GM10266 (cell line): ENCODE results near the gene ARPC1A.

Experiments
- DNase-seq: peaks from one replicate; pipeline ENCODE4 v3.0.0; 2012; ENCODE audit errors: extremely low spot score
- TF ChIP-seq, protein P1 (sequence below): IDR thresholded peaks from 2 replicates; pipeline ENCODE4 v1.5.1; 2012; ENCODE audit warnings: mild to moderate bottlenecking, low read depth; ENCODE audit not compliant: control insufficient read depth, insufficient read depth; ENCODE audit errors: missing control alignments

The ARPC1A gene

DNA sequence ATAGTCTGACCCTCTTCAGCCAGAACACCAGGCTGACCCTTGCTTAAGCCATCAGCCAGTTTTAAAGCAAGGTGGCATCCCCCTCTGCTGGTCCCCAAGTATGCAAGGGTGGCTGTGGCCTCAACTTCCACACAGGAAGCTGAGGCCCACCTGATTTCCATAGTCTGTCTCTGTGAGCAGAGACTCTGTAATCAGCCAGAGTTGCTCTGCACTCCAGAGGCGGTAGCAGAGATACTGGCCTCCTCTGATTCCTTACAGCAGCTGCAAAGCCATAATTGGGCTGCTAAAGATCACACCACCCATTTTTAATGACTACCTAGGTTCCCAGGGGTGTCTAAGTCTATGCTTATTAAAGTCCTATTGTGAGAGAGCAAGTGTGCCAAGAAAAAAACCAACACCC is 80.9 kb downstream of the ARPC1A start:
- no peak for DNase-seq
- TF ChIP-seq, protein P1, sequence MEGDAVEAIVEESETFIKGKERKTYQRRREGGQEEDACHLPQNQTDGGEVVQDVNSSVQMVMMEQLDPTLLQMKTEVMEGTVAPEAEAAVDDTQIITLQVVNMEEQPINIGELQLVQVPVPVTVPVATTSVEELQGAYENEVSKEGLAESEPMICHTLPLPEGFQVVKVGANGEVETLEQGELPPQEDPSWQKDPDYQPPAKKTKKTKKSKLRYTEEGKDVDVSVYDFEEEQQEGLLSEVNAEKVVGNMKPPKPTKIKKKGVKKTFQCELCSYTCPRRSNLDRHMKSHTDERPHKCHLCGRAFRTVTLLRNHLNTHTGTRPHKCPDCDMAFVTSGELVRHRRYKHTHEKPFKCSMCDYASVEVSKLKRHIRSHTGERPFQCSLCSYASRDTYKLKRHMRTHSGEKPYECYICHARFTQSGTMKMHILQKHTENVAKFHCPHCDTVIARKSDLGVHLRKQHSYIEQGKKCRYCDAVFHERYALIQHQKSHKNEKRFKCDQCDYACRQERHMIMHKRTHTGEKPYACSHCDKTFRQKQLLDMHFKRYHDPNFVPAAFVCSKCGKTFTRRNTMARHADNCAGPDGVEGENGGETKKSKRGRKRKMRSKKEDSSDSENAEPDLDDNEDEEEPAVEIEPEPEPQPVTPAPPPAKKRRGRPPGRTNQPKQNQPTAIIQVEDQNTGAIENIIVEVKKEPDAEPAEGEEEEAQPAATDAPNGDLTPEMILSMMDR: no peak

DNA sequence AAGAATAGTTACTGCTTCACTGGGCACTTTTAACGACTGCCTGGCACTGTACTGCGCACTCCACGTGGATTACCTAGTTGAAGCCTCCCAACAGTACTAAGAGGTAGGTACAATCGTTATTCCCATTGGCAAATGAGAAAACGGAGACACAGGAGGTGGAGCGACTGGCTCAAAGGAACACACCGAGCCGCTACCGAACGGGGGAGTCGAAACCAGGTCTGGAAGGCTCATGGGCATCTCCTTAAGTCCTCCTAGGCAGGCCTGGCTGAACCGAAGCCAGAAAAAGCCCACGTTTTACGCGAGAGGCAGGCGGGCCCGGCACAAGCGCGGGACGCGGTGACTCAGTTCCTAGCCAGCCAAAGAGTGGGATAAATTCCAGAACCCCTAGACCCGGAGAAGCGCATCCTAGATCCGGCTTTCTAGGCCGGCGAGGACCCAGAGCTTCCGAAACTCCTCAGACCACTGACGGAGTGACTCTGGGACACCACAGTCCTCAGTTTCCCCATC is 82.2 kb downstream of the ARPC1A start:
- DNase-seq: no peak
- TF ChIP-seq, protein P1: no peak

DNA sequence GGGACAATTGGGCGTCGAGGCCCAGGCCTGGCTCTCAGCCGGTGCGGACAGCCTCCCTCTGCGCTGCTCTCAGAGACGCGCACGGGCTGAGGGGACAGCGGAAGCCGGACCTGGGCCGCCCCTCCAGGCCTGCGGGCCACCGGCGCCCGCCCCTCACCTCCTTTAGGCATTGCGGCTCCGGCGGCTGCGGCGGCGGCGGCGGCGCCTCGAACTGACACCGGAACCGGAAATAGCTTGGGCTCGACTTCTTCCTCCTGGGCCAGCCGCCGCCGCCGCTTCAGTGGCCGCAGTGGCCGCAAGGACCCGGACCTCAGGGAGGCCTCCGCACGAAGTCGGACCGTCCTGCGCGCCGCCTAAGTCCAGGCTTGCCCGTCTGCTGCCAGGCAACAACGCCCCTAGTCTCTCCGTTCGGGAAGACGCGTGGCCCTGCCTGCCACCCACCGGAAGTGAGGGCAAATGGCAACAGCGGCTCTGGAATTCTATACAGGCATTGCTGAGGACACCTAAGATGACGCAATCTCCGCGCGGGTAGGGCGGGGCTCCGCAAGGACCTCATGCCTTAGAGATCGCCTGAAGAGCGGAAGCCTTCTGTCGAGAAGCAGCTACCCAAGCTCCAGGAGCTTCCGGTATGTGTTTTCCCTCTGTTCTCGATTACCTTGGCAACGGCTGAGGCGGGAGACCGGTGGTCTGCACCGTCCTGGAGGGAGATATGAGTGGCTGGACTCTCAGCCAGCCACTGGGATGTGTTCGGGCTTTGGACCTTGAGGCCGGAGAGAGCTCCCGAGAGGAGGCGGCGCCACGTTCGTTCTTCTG is 82.9 kb downstream of the ARPC1A start, which contains the start of the genes BUD31 and PDAP1:
TSS of gene BUD31 (plus strand) at position 591 of the 813 bp plus-strand sequence. CDS start 2,124 bp downstream, outside the sequence.
TSS of gene PDAP1 (minus strand) at position 219 of the 813 bp plus-strand sequence. CDS start at position 170, 49 bp downstream.
- peak; percentile 96 for DNase-seq
- TF ChIP-seq, protein P1: peak; percentile 13

DNA sequence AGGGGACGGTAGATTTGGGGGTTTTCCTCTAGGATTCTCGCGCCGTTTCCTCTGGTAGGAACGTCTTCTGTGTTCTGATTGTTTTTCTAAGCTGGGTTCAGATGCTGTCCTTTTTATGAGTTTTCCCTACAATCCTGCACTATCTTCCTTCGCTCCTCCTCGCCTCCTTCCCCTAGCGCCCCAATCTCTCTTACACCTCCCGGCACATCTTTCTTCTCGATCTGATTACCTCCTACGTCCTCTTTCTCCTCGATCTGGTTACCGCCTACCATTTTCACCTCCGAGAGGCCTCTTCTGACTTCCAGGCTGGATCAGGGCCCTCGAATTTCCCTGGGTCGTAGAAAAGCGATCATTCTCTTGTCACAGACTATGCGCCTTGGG is 83.5 kb downstream of the ARPC1A start:
- TF ChIP-seq, protein P1: no peak

DNA sequence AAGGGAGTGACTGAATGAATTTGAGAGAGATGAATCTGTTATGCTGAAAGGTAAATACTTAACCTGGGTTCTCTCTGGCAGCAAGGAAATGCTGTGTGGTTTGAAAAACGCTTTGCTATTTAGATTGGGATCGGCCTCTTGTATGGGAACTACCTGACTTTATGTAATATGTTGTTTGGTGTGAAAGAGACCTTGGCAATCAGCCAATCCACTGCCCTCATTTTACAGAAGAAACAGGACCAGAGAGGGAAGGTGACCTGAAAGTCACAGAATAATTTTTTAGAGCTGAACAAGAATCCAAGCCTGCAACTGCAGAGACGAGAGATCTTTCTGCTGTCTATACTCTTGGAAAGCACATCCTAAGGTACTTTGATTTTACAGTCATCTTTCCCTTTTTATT is 84.1 kb downstream of the ARPC1A start:
- TF ChIP-seq, protein P1: no peak
- no peak for DNase-seq

More for the DNA sequence above, 83.5 kb downstream of the ARPC1A start:
- no peak for DNase-seq

DNA sequence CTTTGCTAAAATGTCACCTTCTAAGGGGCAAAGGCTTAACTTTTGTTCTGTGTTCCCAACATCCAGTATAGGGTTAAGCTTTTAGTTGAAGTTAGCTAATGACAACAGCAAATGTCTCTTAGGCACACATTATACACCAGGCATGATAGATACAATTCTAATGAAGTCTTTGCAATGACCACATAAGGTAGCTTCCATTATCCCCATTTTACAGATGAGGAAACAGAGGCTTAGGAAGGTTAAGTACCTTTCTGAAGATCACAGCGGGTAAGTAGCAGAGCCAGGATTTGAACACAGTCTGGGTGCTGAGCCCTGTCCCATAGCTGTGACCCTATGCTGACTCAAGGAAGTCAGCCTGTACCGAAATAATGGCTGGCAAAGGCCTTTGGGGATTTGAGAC is 84.9 kb downstream of the ARPC1A start:
- TF ChIP-seq, protein P1: no peak
- no peak for DNase-seq
